SK-N-SH (cell line): ENCODE measurements around the gene ESPNL. TPM values are rescaled to one million over a fixed set of nuclear protein-coding genes. Genes with fewer than 3 reads are reported as not detected.

Experiments used
- CTCF ChIA-PET: fragments of 300-600, 350-600 bp; formaldehyde crosslinking; extraction: SDS; loops from one replicate; lab custom pipeline; 2021; lab: Yijun Ruan, JAX
- POLR2A ChIA-PET: fragments of 350-600 bp; sonication (Branson Sonifier 250); formaldehyde crosslinking; extraction: SDS; loops from one replicate; lab custom pipeline; 2020; ENCODE audit warnings: antibody characterized with exemption, inconsistent platforms; lab: Yijun Ruan, JAX
- DNase-seq: peaks from one replicate; pipeline ENCODE4 v3.0.0; 2012
- H2AFZ ChIP-seq: fragments of 200-600 bp; sonication (generic); 2 replicates; pipeline ENCODE4 v1.8.1; 2016; ENCODE audit warnings: antibody characterized with exemption, mild to moderate bottlenecking, low read depth
- H3F3A ChIP-seq: fragments of 200-600 bp; sonication (generic); replicated peaks from 2 replicates; pipeline ENCODE3; 2016; ENCODE audit warnings: antibody characterized with exemption, mild to moderate bottlenecking; ENCODE audit not compliant: insufficient read depth
- H3K27ac ChIP-seq, 2 experiments: fragments of 200-500 bp in 1 of 2; fragments of 200-600 bp in 1 of 2; sonication (Bioruptor generic) in 1 of 2; sonication (generic), shearing (Covaris generic) in 1 of 2; 2 replicates each; pipeline versions ENCODE4 v1.5.1 to v1.6.1; 2014 to 2016; ENCODE audit warnings: low read depth in 2 of 2, inconsistent platforms in 1 of 2, low read length in 1 of 2, mild to moderate bottlenecking in 1 of 2, mixed read lengths in 1 of 2
- H3K27me3 ChIP-seq: fragments of 200-600 bp; sonication (generic), shearing (Covaris generic); 2 replicates; pipeline ENCODE4 v1.6.1; 2016; ENCODE audit warnings: mixed run types; ENCODE audit not compliant: insufficient read depth
- H3K36me3 ChIP-seq, 2 experiments: fragments of 200-500 bp in 1 of 2; fragments of 200-600 bp in 1 of 2; sonication (Bioruptor generic) in 1 of 2; sonication (generic) in 1 of 2; replicated peaks in 1 of 2; 2 replicates each; pipeline versions ENCODE3 to v1.5.1; 2014 to 2016; ENCODE audit warnings: low read length in 1 of 2, mild to moderate bottlenecking in 1 of 2; ENCODE audit not compliant: insufficient read depth in 2 of 2, control insufficient read depth in 1 of 2
- H3K4me1 ChIP-seq, 2 experiments: fragments of 200-500 bp in 1 of 2; fragments of 200-600 bp in 1 of 2; sonication (Bioruptor generic) in 1 of 2; sonication (generic), shearing (Covaris generic) in 1 of 2; 2 replicates each; pipeline versions ENCODE4 v1.5.1 to v1.6.1; 2014 to 2016; ENCODE audit warnings: low read depth in 1 of 2, low read length in 1 of 2, mixed run types in 1 of 2; ENCODE audit not compliant: insufficient read depth in 2 of 2, control insufficient read depth in 1 of 2
- H3K4me2 ChIP-seq: fragments of 200-600 bp; sonication (generic), shearing (Covaris generic); 2 replicates; pipeline ENCODE4 v1.6.1; 2017; ENCODE audit warnings: mixed run types
- H3K4me3 ChIP-seq, 2 experiments: fragments of 200-500 bp in 1 of 2; fragments of 200-600 bp in 1 of 2; sonication (Bioruptor generic) in 1 of 2; sonication (generic), shearing (Covaris generic) in 1 of 2; 2 replicates each; pipeline versions ENCODE4 v1.5.1 to v1.8.1; 2014 to 2016; ENCODE audit warnings: low read depth in 2 of 2, inconsistent platforms in 1 of 2, low read length in 1 of 2, mild to moderate bottlenecking in 1 of 2, mixed read lengths in 1 of 2, moderate library complexity in 1 of 2
- H3K79me2 ChIP-seq: fragments of 200-600 bp; sonication (generic); 2 replicates; pipeline ENCODE4 v1.8.1; 2017; ENCODE audit warnings: mild to moderate bottlenecking; ENCODE audit not compliant: insufficient read depth
- H3K9ac ChIP-seq: fragments of 200-600 bp; sonication (generic); 2 replicates; pipeline ENCODE4 v1.6.1; 2017; ENCODE audit warnings: mixed run types
- H3K9me2 ChIP-seq: fragments of 200-600 bp; sonication (generic); 2 replicates; pipeline ENCODE4 v1.6.1; 2017; ENCODE audit warnings: mixed run types
- H3K9me3 ChIP-seq: fragments of 200-600 bp; sonication (generic); 2 replicates; pipeline ENCODE4 v1.6.1; 2017; ENCODE audit warnings: mixed run types, mild to moderate bottlenecking, moderate library complexity
- H4K20me1 ChIP-seq: fragments of 200-600 bp; sonication (generic); 2 replicates; pipeline ENCODE4 v1.6.1; 2017; ENCODE audit warnings: mild to moderate bottlenecking, mixed run types; ENCODE audit not compliant: insufficient read depth
- EZH2phosphoT487 ChIP-seq: fragments of 200-600 bp; sonication (generic); IDR thresholded peaks from 2 replicates; pipeline ENCODE4 v1.6.1; 2017; ENCODE audit warnings: low read depth, mixed run types, mild to moderate bottlenecking, antibody characterized with exemption, moderate library complexity, borderline replicate concordance
- FOSL2 ChIP-seq: IDR thresholded peaks from 2 replicates; pipeline ENCODE4 v1.4.0; 2012; ENCODE audit warnings: low read depth, mild to moderate bottlenecking, moderate library complexity, borderline replicate concordance
- GABPA ChIP-seq: IDR thresholded peaks from 2 replicates; pipeline ENCODE4 v1.4.0; 2012; ENCODE audit warnings: low read depth, mild to moderate bottlenecking
- MAX ChIP-seq: IDR thresholded peaks from 2 replicates; pipeline ENCODE4 v1.4.0; 2012; ENCODE audit warnings: low read depth
- MEF2A ChIP-seq: IDR thresholded peaks from 2 replicates; pipeline ENCODE4 v1.4.0; 2012; ENCODE audit warnings: low read depth, borderline replicate concordance
- NFIC ChIP-seq: IDR thresholded peaks from 2 replicates; pipeline ENCODE4 v1.4.0; 2012; ENCODE audit warnings: borderline replicate concordance
- POLR2AphosphoS5 ChIP-seq: IDR thresholded peaks from 2 replicates; pipeline ENCODE4 v1.6.1; 2012; ENCODE audit warnings: low read depth, low read length
- RCOR1 ChIP-seq: fragments of 150-350 bp; IDR thresholded peaks from 2 replicates; pipeline ENCODE4 v1.6.1; 2017; ENCODE audit warnings: antibody characterized with exemption, low read length
- RFX5 ChIP-seq: IDR thresholded peaks from 2 replicates; pipeline ENCODE4 v1.6.1; 2012; ENCODE audit warnings: mild to moderate bottlenecking, improper control_type of control experiment, low read length
- TAF1 ChIP-seq: IDR thresholded peaks from 2 replicates; pipeline ENCODE4 v1.6.1; 2012; ENCODE audit warnings: low read depth, mild to moderate bottlenecking, low read length, moderate library complexity, borderline replicate concordance
- USF1 ChIP-seq: IDR thresholded peaks from 2 replicates; pipeline ENCODE4 v1.4.0; 2012; ENCODE audit warnings: low read depth, borderline replicate concordance
- USF2 ChIP-seq: fragments of 150-350 bp; IDR thresholded peaks from 2 replicates; pipeline ENCODE4 v1.6.1; 2017; ENCODE audit warnings: antibody characterized with exemption, low read length, low read depth, borderline replicate concordance
- WGBS: methylation state at CpG from one replicate; pipeline ENCODE4 v1.1.6; 2017; ENCODE audit warnings: low lambda C conversion rate; 5-methylcytosine and 5-hydroxymethylcytosine counted together
- polyA plus RNA-seq, 3 experiments: library from polyadenylated mRNA; depleted of rRNA; stranded (reverse); fragments of >200 nt; gene quantifications; 2 replicates each; pipeline ENCODE4 v1.2.3, GENCODE V29; 2012
- TF ChIP-seq, protein P1 (sequence below): fragments of 200-600 bp; sonication (generic); IDR thresholded peaks from 2 replicates; pipeline ENCODE4 v1.6.1; 2017; ENCODE audit warnings: antibody characterized with exemption, mild to moderate bottlenecking, moderate library complexity

The ESPNL gene
- polyA plus RNA-seq, 1 of the 3 experiments (the other 2 are of a cell fraction) = 0.05 TPM

DNA sequence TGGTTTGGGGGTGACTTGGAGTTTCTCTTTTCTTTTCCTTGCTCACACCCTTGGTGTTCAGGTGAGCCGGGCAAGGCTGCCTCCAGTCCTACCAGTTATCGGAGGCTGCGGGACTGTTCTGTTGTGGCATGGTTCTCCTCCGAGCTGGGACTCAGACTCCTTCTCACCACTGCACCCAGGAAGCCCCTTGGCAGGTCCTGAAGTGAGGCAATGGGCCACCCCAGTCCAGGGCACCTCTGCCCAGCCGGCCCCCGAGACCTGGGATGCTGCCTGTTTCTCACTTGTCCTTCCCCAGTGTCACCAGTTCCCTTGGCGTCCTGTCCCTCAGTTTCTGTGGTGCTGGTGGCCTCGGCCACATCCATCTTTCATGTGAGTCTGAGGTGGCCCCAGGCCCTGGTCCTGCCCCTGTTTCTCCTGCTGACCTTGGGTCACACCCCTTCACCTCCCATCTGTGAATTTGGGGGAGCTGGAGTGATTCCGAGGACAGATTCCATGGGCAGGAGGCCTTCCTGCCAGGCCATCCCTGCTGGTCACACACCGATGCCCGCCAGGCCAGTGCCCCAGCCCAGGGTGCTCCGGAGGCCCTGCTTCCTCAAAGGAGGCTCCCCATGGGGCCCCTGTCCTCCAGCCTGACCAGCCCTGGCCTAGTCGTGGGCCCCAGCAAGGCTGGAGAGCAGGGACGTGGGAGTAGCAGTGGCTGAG lies 31.8 kb downstream of the ESPNL start:
- no peaks in the 10 kb centered on the region for H3K36me3 ChIP-seq
- no peaks in the 10 kb centered on the region for H4K20me1 ChIP-seq
- TF ChIP-seq, protein P1, sequence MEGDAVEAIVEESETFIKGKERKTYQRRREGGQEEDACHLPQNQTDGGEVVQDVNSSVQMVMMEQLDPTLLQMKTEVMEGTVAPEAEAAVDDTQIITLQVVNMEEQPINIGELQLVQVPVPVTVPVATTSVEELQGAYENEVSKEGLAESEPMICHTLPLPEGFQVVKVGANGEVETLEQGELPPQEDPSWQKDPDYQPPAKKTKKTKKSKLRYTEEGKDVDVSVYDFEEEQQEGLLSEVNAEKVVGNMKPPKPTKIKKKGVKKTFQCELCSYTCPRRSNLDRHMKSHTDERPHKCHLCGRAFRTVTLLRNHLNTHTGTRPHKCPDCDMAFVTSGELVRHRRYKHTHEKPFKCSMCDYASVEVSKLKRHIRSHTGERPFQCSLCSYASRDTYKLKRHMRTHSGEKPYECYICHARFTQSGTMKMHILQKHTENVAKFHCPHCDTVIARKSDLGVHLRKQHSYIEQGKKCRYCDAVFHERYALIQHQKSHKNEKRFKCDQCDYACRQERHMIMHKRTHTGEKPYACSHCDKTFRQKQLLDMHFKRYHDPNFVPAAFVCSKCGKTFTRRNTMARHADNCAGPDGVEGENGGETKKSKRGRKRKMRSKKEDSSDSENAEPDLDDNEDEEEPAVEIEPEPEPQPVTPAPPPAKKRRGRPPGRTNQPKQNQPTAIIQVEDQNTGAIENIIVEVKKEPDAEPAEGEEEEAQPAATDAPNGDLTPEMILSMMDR = no peak
- TF ChIP-seq USF1 (no peak), EZH2phosphoT487 (no peak), GABPA (no peak), MAX (no peak), FOSL2 (no peak), RCOR1 (no peak), MEF2A (no peak), NFIC (no peak), POLR2AphosphoS5 (no peak), USF2 (no peak), TAF1 (no peak), RFX5 (no peak)
- no peak overlapping the region for H3K4me2 ChIP-seq
- no peaks in the 10 kb centered on the region for H3K27me3 ChIP-seq
- H3K4me3 ChIP-seq = no peak overlapping the region
- no peaks in the 10 kb centered on the region for H3K9me3 ChIP-seq
- H3K4me1 ChIP-seq = no peaks in the 10 kb centered on the region; a peak in 1 of 4 replicates
- H2AFZ ChIP-seq = no peak overlapping the region
- no peaks in the 10 kb centered on the region for H3F3A ChIP-seq
- ChIA-PET CTCF (interaction anchor here (2.1 kb wide), 1 partner anchor 11 kb away, joined by 4 read pairs; no protein-coding TSS in a partner anchor), POLR2A (no interaction called here)
- no peaks in the 10 kb centered on the region for H3K79me2 ChIP-seq
- no peak overlapping the region for H3K27ac ChIP-seq
- WGBS = 66% methylated on average over 8 of the region's 14 CpGs
- H3K9ac ChIP-seq = no peak overlapping the region
- no peaks in the 10 kb centered on the region for H3K9me2 ChIP-seq
- DNase-seq = no peak
